Cardiac muscle cell (in vitro differentiated cells and primary cell): ENCODE measurements around the gene TCL1B. TPM values are rescaled to one million over a fixed set of nuclear protein-coding genes. Genes with fewer than 3 reads are reported as not detected.

ENCODE experiments used
- DNase-seq, 2 donors: peaks; one replicate each; pipeline versions ENCODE4 v3.0.0 to v3.0.0-alpha.2; 2010 to 2017; ENCODE audit warnings: low read depth in 1 of 2, low spot score in 1 of 2
- H3K27ac ChIP-seq: fragments of 200-600 bp; sonication (generic); 2 replicates; pipeline ENCODE4 v1.5.1; 2016
- H3K27me3 ChIP-seq: fragments of 200-600 bp; sonication (generic); 2 replicates; pipeline ENCODE4 v1.6.0; 2016; ENCODE audit warnings: control low read depth
- H3K36me3 ChIP-seq: fragments of 200-600 bp; sonication (generic); 2 replicates; pipeline ENCODE4 v1.5.1; 2016; ENCODE audit warnings: control low read depth
- H3K4me1 ChIP-seq: fragments of 200-600 bp; sonication (generic); 2 replicates; pipeline ENCODE4 v1.8.1; 2017; ENCODE audit warnings: low read depth, mild to moderate bottlenecking, mixed run types
- H3K4me3 ChIP-seq: fragments of 200-600 bp; sonication (generic); 2 replicates; pipeline ENCODE4 v1.5.1; 2016; ENCODE audit warnings: mild to moderate bottlenecking
- H3K9me3 ChIP-seq: fragments of 200-600 bp; sonication (generic); 2 replicates; pipeline ENCODE4 v1.5.1; 2017; ENCODE audit warnings: low read depth, mild to moderate bottlenecking, control low read depth
- CTCF ChIP-seq: IDR thresholded peaks from 2 replicates; pipeline ENCODE4 v1.5.1; 2012; ENCODE audit warnings: low read depth, mild to moderate bottlenecking, low read length
- polyA plus RNA-seq: library from polyadenylated mRNA; unstranded; fragments of >200 nt; fragmentation: Nextera tagmentation; extraction: Ambion mirVana; gene quantifications from 2 replicates; pipeline ENCODE4 v1.2.1, GENCODE V29; 2016
- total RNA-seq: library from RNA; depleted of rRNA; stranded (reverse); fragments of >200 nt; gene quantifications from 2 replicates; pipeline ENCODE4 v1.2.3, GENCODE V29; 2016

The TCL1B gene
- total and polyA plus RNA-seq, 2 experiments from 2014 or later: not detected

GRCh38 chr14:95703341-95703740 is 17.1 kb downstream of the TCL1B start:
- Histone ChIP-seq H3K36me3 (no peaks in the 10 kb centered on the region), H3K4me3 (no peak overlapping the region), H3K27me3 (peaks cover 52% of the 10 kb centered on the region), H3K4me1 (no peaks in the 10 kb centered on the region), H3K27ac (no peak overlapping the region), H3K9me3 (no peaks in the 10 kb centered on the region)
- TF ChIP-seq CTCF: no peak
- DNase-seq: no peak

GRCh38 chr14:95703805-95704204 is 17.6 kb downstream of the TCL1B start:
- Histone ChIP-seq H3K9me3 (no peaks in the 10 kb centered on the region), H3K4me3 (no peak overlapping the region), H3K27ac (no peak overlapping the region), H3K27me3 (peaks cover 53% of the 10 kb centered on the region), H3K4me1 (no peaks in the 10 kb centered on the region), H3K36me3 (no peaks in the 10 kb centered on the region)
- no peak for DNase-seq
- no peak for TF ChIP-seq CTCF

GRCh38 chr14:95705518-95705917 is 19.3 kb downstream of the TCL1B start:
- no peak for TF ChIP-seq CTCF
- H3K9me3 ChIP-seq: no peaks in the 10 kb centered on the region
- H3K27me3 ChIP-seq: peaks cover 43% of the 10 kb centered on the region
- H3K4me1 ChIP-seq: no peaks in the 10 kb centered on the region
- no peaks in the 10 kb centered on the region for H3K36me3 ChIP-seq
- H3K27ac ChIP-seq: no peak overlapping the region
- no peak overlapping the region for H3K4me3 ChIP-seq
- DNase-seq: no peak

- Histone ChIP-seq H3K4me3 (no peak overlapping the region), H3K9me3 (no peaks in the 10 kb centered on the region), H3K4me1 (no peaks in the 10 kb centered on the region), H3K36me3 (no peaks in the 10 kb centered on the region), H3K27ac (no peak overlapping the region), H3K27me3 (peaks cover 25% of the 10 kb centered on the region)
- no peak for DNase-seq
- no peak for TF ChIP-seq CTCF
These were observed 21.1 kb downstream of the TCL1B start for GRCh38 chr14:95707327-95707726.

- TF ChIP-seq CTCF: no peak
- no peaks in the 10 kb centered on the region for H3K9me3 ChIP-seq
- no peak overlapping the region for H3K4me3 ChIP-seq
- DNase-seq: no peak
- peaks cover 5% of the 10 kb centered on the region for H3K27me3 ChIP-seq
- H3K4me1 ChIP-seq: no peaks in the 10 kb centered on the region
- no peak overlapping the region for H3K27ac ChIP-seq
- H3K36me3 ChIP-seq: no peaks in the 10 kb centered on the region
These were observed 23.9 kb downstream of the TCL1B start for GRCh38 chr14:95710106-95710505.
